ENCODE data around the gene NIPSNAP3A.
"Not testable (repeated sequence)": the region's sequence is repeated elsewhere in the genome, so short reads cannot be mapped to it uniquely, and the experiment has no call there.

The NIPSNAP3A gene

GRCh38 chr9:104747565-104748358 lies at the start of gene NIPSNAP3A:
TSS of gene NIPSNAP3A (plus strand) at chr9:104747683. CDS start at chr9:104747793, 110 bp downstream.
- peak; percentile 88 to 90 for DNase-seq

GRCh38 chr9:104700306-104700705 lies 47.2 kb upstream of the NIPSNAP3A start:
- DNase-seq = no peak

GRCh38 chr9:104708737-104709136 lies 38.7 kb upstream of the NIPSNAP3A start:
- not testable (repeated sequence) for DNase-seq

- DNase-seq = no peak
These were observed 35.9 kb upstream of the NIPSNAP3A start for GRCh38 chr9:104711604-104712003.

GRCh38 chr9:104725014-104725413 lies 22.5 kb upstream of the NIPSNAP3A start:
- no peak for DNase-seq

GRCh38 chr9:104738452-104738851 lies 9.0 kb upstream of the NIPSNAP3A start:
- DNase-seq = no peak

- DNase-seq = no peak
These were observed 6.9 kb upstream of the NIPSNAP3A start for GRCh38 chr9:104740621-104741020.

- no peak for DNase-seq
These were observed 4.0 kb upstream of the NIPSNAP3A start for GRCh38 chr9:104743376-104743985.

GRCh38 chr9:104745852-104746251 lies 1.6 kb upstream of the NIPSNAP3A start:
- no peak for DNase-seq

- no peak for DNase-seq
These were observed 1.2 kb upstream of the NIPSNAP3A start for GRCh38 chr9:104746285-104746684.

- no peak for DNase-seq
These were observed 685 bp upstream of the NIPSNAP3A start for GRCh38 chr9:104746798-104747197.

GRCh38 chr9:104747245-104747564 lies 278 bp upstream of the NIPSNAP3A start:
- DNase-seq = no peak

GRCh38 chr9:104748359-104749031 lies 1.0 kb downstream of the NIPSNAP3A start:
- DNase-seq = no peak

- DNase-seq = no peak
These were observed 2.8 kb downstream of the NIPSNAP3A start for GRCh38 chr9:104750185-104750767.

GRCh38 chr9:104758974-104759373 lies 11.5 kb downstream of the NIPSNAP3A start:
- no peak for DNase-seq

GRCh38 chr9:104765138-104765537 lies 17.7 kb downstream of the NIPSNAP3A start:
- DNase-seq = no peak

GRCh38 chr9:104766025-104766424 lies 18.5 kb downstream of the NIPSNAP3A start:
- DNase-seq = no peak

- DNase-seq = no peak
These were observed 20.0 kb downstream of the NIPSNAP3A start for GRCh38 chr9:104767507-104767906.

- not testable (repeated sequence) for DNase-seq
These were observed 21.5 kb downstream of the NIPSNAP3A start for GRCh38 chr9:104769029-104769428.

GRCh38 chr9:104769655-104770054 lies 22.2 kb downstream of the NIPSNAP3A start:
- no peak for DNase-seq

GRCh38 chr9:104772714-104773510 lies 25.4 kb downstream of the NIPSNAP3A start:
- no peak for DNase-seq

GRCh38 chr9:104774132-104774531 lies 26.6 kb downstream of the NIPSNAP3A start:
- DNase-seq = no peak

Measured in activated CD4-positive, alpha-beta T cell treated with anti-CD3 and anti-CD28 coated beads, Interleukin-2, amount 50 U/mL, for 48 hours (primary cell).